SU-DHL-6 (cell line): Measurements from ENCODE around the gene FOXA1.

ENCODE experiments used
- CTCF ChIP-seq: fragments of 200-600 bp; sonication (generic); IDR thresholded peaks from one replicate; pipeline ENCODE4 v1.5.1; 2017; ENCODE audit warnings: antibody characterized with exemption, mild to moderate bottlenecking, low read length, moderate library complexity; ENCODE audit not compliant: insufficient read depth, poor library complexity, severe bottlenecking
- EZH2phosphoT487 ChIP-seq: fragments of 200-600 bp; sonication (generic), shearing (Covaris generic); conservative IDR thresholded peaks from 2 replicates; pipeline ENCODE4 v1.6.1; 2018; ENCODE audit warnings: mild to moderate bottlenecking, antibody characterized with exemption, low read length, moderate library complexity, mixed read lengths

DNA sequence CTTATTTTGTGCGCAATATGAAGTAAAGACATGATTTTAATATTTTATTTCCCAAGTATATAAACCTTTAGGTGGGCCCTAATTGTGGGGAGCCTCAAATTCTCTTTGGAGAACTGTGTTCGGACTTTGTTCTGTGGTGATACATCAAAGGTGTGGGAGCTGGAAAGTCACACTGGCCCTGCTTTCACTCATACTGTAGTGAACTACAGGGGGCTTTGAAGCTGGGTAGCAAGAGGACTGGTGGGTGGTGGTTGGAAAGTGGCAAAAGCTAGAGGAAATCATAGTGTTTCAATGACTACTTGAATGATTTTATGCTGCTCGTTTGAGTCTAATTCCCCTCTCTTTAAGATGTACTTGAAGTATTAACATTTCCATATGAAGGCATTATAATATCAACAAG, 13.6 kb upstream of the FOXA1 start:
- no peak for TF ChIP-seq CTCF
- no peak for TF ChIP-seq EZH2phosphoT487
